Bronchial epithelial cell (primary cell): Measurements from ENCODE around the gene SAE1. TPM values are rescaled to one million over a fixed set of nuclear protein-coding genes. Genes with fewer than 3 reads are reported as not detected.

ENCODE experiments used
- DNase-seq: peaks from one replicate; pipeline ENCODE4 v3.0.0-alpha.2; 2010; ENCODE audit warnings: low read depth
- FAIRE-seq: peaks from 2 replicates; lab custom pipeline; 2011; peaks lifted over from hg19 to GRCh38; lab: Jason Lieb, UNC
- H3K27me3 ChIP-seq: 2 replicates; pipeline ENCODE4 v1.5.1; 2011; ENCODE audit warnings: low read length; ENCODE audit not compliant: control insufficient read depth, insufficient read depth
- H3K36me3 ChIP-seq: 2 replicates; pipeline ENCODE4 v1.5.1; 2011; ENCODE audit warnings: low read length; ENCODE audit not compliant: control insufficient read depth, insufficient read depth
- H3K4me3 ChIP-seq: 2 replicates; pipeline ENCODE4 v1.5.1; 2011; ENCODE audit warnings: mild to moderate bottlenecking, low read depth, low read length, control low read depth
- CTCF ChIP-seq: IDR thresholded peaks from 2 replicates; pipeline ENCODE4 v1.5.1; 2011; ENCODE audit warnings: mild to moderate bottlenecking, moderate library complexity, low read length, control low read depth, inconsistent platforms; ENCODE audit not compliant: insufficient read depth, severe bottlenecking
- total RNA-seq: library from RNA; depleted of rRNA; stranded (reverse); fragments of >200 nt; gene quantifications from 2 replicates; pipeline ENCODE4 v1.2.1, GENCODE V29; 2014

SAE1 gene
- total RNA-seq, 1 donor from 2014 or later, result 90.6 TPM

GRCh38 chr19:47168065-47168464 lies 37.4 kb downstream of the SAE1 start:
- H3K27me3 ChIP-seq, result no peaks in the 10 kb centered on the region
- H3K4me3 ChIP-seq, result no peak overlapping the region
- H3K36me3 ChIP-seq, result peaks cover 18% of the 10 kb centered on the region
- no peak for TF ChIP-seq CTCF
- no peak for FAIRE-seq
- no peak for DNase-seq

- no peak overlapping the region for H3K4me3 ChIP-seq
- DNase-seq, result no peak
- peaks cover 18% of the 10 kb centered on the region for H3K36me3 ChIP-seq
- no peak for TF ChIP-seq CTCF
- no peaks in the 10 kb centered on the region for H3K27me3 ChIP-seq
- no peak for FAIRE-seq
Observed at GRCh38 chr19:47172666-47173455, 42.2 kb downstream of the SAE1 start.

- FAIRE-seq, result no peak
- no peak for TF ChIP-seq CTCF
- peaks cover 10% of the 10 kb centered on the region for H3K36me3 ChIP-seq
Observed at GRCh38 chr19:47176071-47176626, 45.5 kb downstream of the SAE1 start.

GRCh38 chr19:47176627-47177090 lies 46.0 kb downstream of the SAE1 start:
- DNase-seq, result peak; percentile 58
- no peak for FAIRE-seq

More at GRCh38 chr19:47176071-47176626, 45.5 kb downstream of the SAE1 start:
- no peaks in the 10 kb centered on the region for H3K27me3 ChIP-seq
- no peak overlapping the region for H3K4me3 ChIP-seq
- peak; percentile 59 for DNase-seq

GRCh38 chr19:47179653-47180310 lies 49.1 kb downstream of the SAE1 start:
- H3K36me3 ChIP-seq, result peaks cover 8% of the 10 kb centered on the region
- no peak for TF ChIP-seq CTCF
- no peak overlapping the region for H3K4me3 ChIP-seq
- FAIRE-seq (no peak), DNase-seq (no peak)
- H3K27me3 ChIP-seq, result no peaks in the 10 kb centered on the region

More at GRCh38 chr19:47176627-47177090, 46.0 kb downstream of the SAE1 start:
- H3K36me3 ChIP-seq, result peaks cover 10% of the 10 kb centered on the region
- no peak overlapping the region for H3K4me3 ChIP-seq
- no peaks in the 10 kb centered on the region for H3K27me3 ChIP-seq
- TF ChIP-seq CTCF, result no peak
